PC-3 (cell line): ENCODE data around the gene LIPT2. TPM values are rescaled to one million over a fixed set of nuclear protein-coding genes. Genes with fewer than 3 reads are reported as not detected.

ENCODE experiments used
- ATAC-seq: fragments of 200-7000 bp; cut with Tn5 transposase; 2 replicates; pipeline ENCODE4 v1.9.1; 2020; ENCODE audit warnings: mild to moderate bottlenecking, moderate library complexity
- BruUV-seq: library from RNA; stranded (reverse); fragments of 400-500 nt; replicated peaks from 2 replicates; lab custom pipeline; 2021; lab: Mats Ljungman, UMichigan
- CTCF ChIA-PET: fragments of 300-600 bp; sonication (Branson Sonifier 250); formaldehyde crosslinking; loops from one replicate; lab custom pipeline; 2022; ENCODE audit warnings: antibody characterized with exemption; lab: Charles Lee
- POLR2A ChIA-PET: fragments of 300-600 bp; sonication (Branson Sonifier 250); formaldehyde crosslinking; loops from one replicate; lab custom pipeline; 2022; ENCODE audit warnings: antibody characterized with exemption; ENCODE audit not compliant: unreplicated experiment; lab: Charles Lee
- DNase-seq: peaks from one replicate; pipeline ENCODE4 v3.0.0-alpha.2; 2015
- H2AFZ ChIP-seq: fragments of 300-600 bp; sonication (generic); 2 replicates; pipeline ENCODE4 v1.6.0; 2016; ENCODE audit warnings: antibody characterized with exemption, low read length
- H3F3A ChIP-seq: fragments of 300-600 bp; sonication (generic); one replicate; pipeline ENCODE4 v1.6.0; 2017; ENCODE audit warnings: antibody characterized with exemption, low read length, control low read depth, mild to moderate bottlenecking; ENCODE audit not compliant: unreplicated experiment
- H3K27ac ChIP-seq: fragments of 300-600 bp; sonication (generic); 2 replicates; pipeline ENCODE4 v1.5.1; 2016; ENCODE audit warnings: mild to moderate bottlenecking, low read length
- H3K27me3 ChIP-seq: fragments of 300-600 bp; sonication (generic); 2 replicates; pipeline ENCODE4 v1.6.1; 2016; ENCODE audit warnings: low read length, mixed read lengths
- H3K36me3 ChIP-seq: fragments of 300-600 bp; sonication (generic); 2 replicates; pipeline ENCODE4 v1.6.1; 2016; ENCODE audit warnings: low read depth, mixed run types, low read length, mixed read lengths
- H3K4me1 ChIP-seq: fragments of 300-600 bp; sonication (generic); 2 replicates; pipeline ENCODE4 v1.5.1; 2016; ENCODE audit warnings: low read length; ENCODE audit not compliant: insufficient read depth
- H3K4me2 ChIP-seq: fragments of 300-600 bp; sonication (generic); 2 replicates; pipeline ENCODE4 v1.6.0; 2016; ENCODE audit warnings: low read length
- H3K4me3 ChIP-seq: fragments of 300-600 bp; sonication (generic); 2 replicates; pipeline ENCODE4 v1.5.1; 2016; ENCODE audit warnings: mild to moderate bottlenecking, low read length, mixed read lengths
- H3K79me2 ChIP-seq: fragments of 300-600 bp; sonication (generic); 2 replicates; pipeline ENCODE4 v1.6.1; 2017; ENCODE audit warnings: low read length, mixed read lengths
- H3K9ac ChIP-seq: fragments of 300-600 bp; sonication (generic); 2 replicates; pipeline ENCODE4 v1.6.0; 2016; ENCODE audit warnings: mild to moderate bottlenecking, low read length
- H3K9me2 ChIP-seq: fragments of 300-600 bp; sonication (generic); replicated peaks from 2 replicates; pipeline ENCODE4 v1.6.1; 2016; ENCODE audit warnings: mixed run types, low read length, mixed read lengths
- H3K9me3 ChIP-seq: fragments of 300-600 bp; sonication (generic); 2 replicates; pipeline ENCODE4 v1.6.1; 2016; ENCODE audit warnings: low read length, mixed read lengths
- H4K20me1 ChIP-seq: fragments of 300-600 bp; sonication (generic); 2 replicates; pipeline ENCODE4 v1.6.1; 2016; ENCODE audit warnings: low read length, mixed read lengths
- CTCF ChIP-seq: fragments of 300-600 bp; sonication (generic); conservative IDR thresholded peaks from 2 replicates; pipeline ENCODE4 v1.5.1; 2017; ENCODE audit warnings: antibody characterized with exemption, low read depth, mild to moderate bottlenecking, low read length
- EZH2 ChIP-seq: fragments of 300-600 bp; sonication (generic); IDR thresholded peaks from one replicate; pipeline ENCODE4 v1.6.1; 2017; ENCODE audit warnings: antibody characterized with exemption, mild to moderate bottlenecking, low read length; ENCODE audit not compliant: unreplicated experiment
- EZH2phosphoT487 ChIP-seq: fragments of 300-600 bp; sonication (generic); IDR thresholded peaks from 2 replicates; pipeline ENCODE4 v1.6.1; 2018; ENCODE audit warnings: mild to moderate bottlenecking, antibody characterized with exemption, low read length, borderline replicate concordance
- intact Hi-C: fragments of 100-400 bp; cut with micrococcal nuclease; formaldehyde crosslinking; loops from 2 replicates; pipeline ENCODE4 v1.9.0; 2023
- total RNA-seq: library from RNA; depleted of rRNA; stranded (reverse); fragments of >200 nt; gene quantifications from 2 replicates; pipeline ENCODE4 v1.2.3, GENCODE V29; 2014

Gene LIPT2
- total RNA-seq, 1 experiment from 2014 or later: 11.3 TPM

DNA sequence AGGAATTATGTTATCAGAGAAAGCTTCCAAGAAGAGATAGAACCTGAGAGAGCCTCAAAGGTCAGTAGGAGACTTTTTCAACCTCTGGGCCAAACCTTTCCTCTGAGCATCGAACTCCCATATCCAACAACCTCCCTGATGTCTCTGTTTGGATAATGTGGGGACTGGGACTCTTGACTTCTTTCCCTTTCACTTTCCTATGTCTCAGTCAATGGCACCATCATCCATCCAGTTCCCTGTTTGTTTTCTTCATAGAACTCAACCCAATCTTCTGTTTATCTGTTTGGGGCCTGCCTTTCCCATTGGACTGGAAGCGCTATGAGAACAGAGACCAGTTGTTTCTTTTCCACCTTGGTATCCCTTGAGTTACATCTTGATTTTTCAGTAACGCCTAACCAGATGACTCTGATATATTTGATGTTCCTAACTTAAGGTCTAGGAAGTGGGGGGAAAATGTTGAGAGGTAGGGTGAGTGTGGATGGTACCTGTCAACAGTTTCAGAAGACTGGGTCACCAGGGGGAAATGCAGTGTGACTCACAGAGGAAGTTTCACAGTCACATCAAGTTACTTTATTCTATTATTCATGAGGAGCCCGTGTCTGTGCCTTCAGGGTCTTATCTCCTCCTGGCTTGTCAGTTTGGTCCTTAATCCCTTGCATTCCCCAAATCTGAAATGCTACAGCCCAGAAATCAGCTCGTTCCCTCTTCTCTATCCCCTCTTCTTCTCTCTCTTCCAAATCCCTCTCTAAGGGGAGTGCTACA, 21.7 kb downstream of the LIPT2 start:
- Histone ChIP-seq H2AFZ (no peak overlapping the region), H4K20me1 (no peaks in the 10 kb centered on the region), H3K4me3 (no peak overlapping the region), H3K9me2 (0 out of 2 replicates have a peak, but pooled peaks cover 2% of the 10 kb centered on the region), H3K9ac (no peak overlapping the region), H3K79me2 (no peaks in the 10 kb centered on the region), H3K27ac (no peak overlapping the region), H3K9me3 (no peaks in the 10 kb centered on the region), H3K4me1 (no peaks in the 10 kb centered on the region), H3K4me2 (no peak overlapping the region), H3K36me3 (no peaks in the 10 kb centered on the region), H3F3A (no peaks in the 10 kb centered on the region), H3K27me3 (no peaks in the 10 kb centered on the region)
- ATAC-seq: no peak
- intact Hi-C loops: no loop called here
- no peak for DNase-seq
- POLR2A ChIA-PET: no interaction called here
- CTCF ChIA-PET: no interaction called here
- TF ChIP-seq EZH2phosphoT487: no peak
- no peak for TF ChIP-seq EZH2
- TF ChIP-seq CTCF: no peak
- no TSS peak for BruUV-seq

DNA sequence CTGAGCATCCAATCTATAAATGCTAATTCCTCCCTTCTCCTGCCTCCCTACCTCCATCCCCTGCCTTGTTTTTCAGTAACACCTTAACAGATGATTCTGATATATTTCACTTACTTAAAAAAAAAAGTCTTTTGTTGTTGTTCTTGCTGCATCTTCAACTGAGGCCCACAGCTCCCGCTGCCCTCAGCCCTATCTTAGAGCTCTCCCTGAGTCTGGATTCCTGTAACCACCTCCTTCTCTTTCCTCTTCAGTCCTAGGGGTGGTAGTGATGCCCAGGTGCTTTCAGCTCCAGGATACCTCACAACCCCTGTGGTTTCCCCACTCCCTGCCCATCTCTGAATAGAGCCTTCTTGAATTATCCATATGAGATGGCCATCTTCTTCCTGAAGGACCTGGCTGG, 22.5 kb downstream of the LIPT2 start:
- CTCF ChIA-PET: interaction anchor here (0.5 kb wide), 1 partner anchor 82 kb away, joined by 3 read pairs; no protein-coding TSS in a partner anchor
- H3K4me2 ChIP-seq: no peak overlapping the region
- POLR2A ChIA-PET: no interaction called here
- H4K20me1 ChIP-seq: no peaks in the 10 kb centered on the region
- no TSS peak for BruUV-seq
- H2AFZ ChIP-seq: no peak overlapping the region
- no peak overlapping the region for H3K27ac ChIP-seq
- DNase-seq (no peak), ATAC-seq (no peak)
- no peak overlapping the region for H3K9ac ChIP-seq
- H3K27me3 ChIP-seq: no peaks in the 10 kb centered on the region
- no peaks in the 10 kb centered on the region for H3F3A ChIP-seq
- H3K9me3 ChIP-seq: no peaks in the 10 kb centered on the region
- H3K4me3 ChIP-seq: no peak overlapping the region
- no peaks in the 10 kb centered on the region for H3K36me3 ChIP-seq
- H3K79me2 ChIP-seq: no peaks in the 10 kb centered on the region
- H3K9me2 ChIP-seq: 0 out of 2 replicates have a peak, but pooled peaks cover 2% of the 10 kb centered on the region
- intact Hi-C loops: no loop called here
- no peaks in the 10 kb centered on the region for H3K4me1 ChIP-seq
- TF ChIP-seq EZH2 (no peak), CTCF (no peak), EZH2phosphoT487 (no peak)

- H4K20me1 ChIP-seq: no peaks in the 10 kb centered on the region
- no peak overlapping the region for H3K9ac ChIP-seq
- CTCF ChIA-PET: interaction anchor here (0.5 kb wide), 1 partner anchor 81 kb away, joined by 3 read pairs; no protein-coding TSS in a partner anchor
- no peaks in the 10 kb centered on the region for H3K9me3 ChIP-seq
- no peak for TF ChIP-seq CTCF
- TF ChIP-seq EZH2phosphoT487: no peak
- TF ChIP-seq EZH2: no peak
- H3K4me3 ChIP-seq: no peak overlapping the region
- H3K27ac ChIP-seq: no peak overlapping the region
- H3K9me2 ChIP-seq: 0 out of 2 replicates have a peak, but pooled peaks cover 2% of the 10 kb centered on the region
- no peaks in the 10 kb centered on the region for H3K27me3 ChIP-seq
- H3K79me2 ChIP-seq: no peaks in the 10 kb centered on the region
- H2AFZ ChIP-seq: no peak overlapping the region
- peaks cover 2% of the 10 kb centered on the region for H3K4me1 ChIP-seq
- H3F3A ChIP-seq: no peaks in the 10 kb centered on the region
- BruUV-seq: no TSS peak
- ATAC-seq (no peak), DNase-seq (no peak)
- no peak overlapping the region for H3K4me2 ChIP-seq
- POLR2A ChIA-PET: no interaction called here
- intact Hi-C loops: no loop called here
- no peaks in the 10 kb centered on the region for H3K36me3 ChIP-seq
Observed at GRCh38 chr11:74470526-74470925, 23.0 kb downstream of the LIPT2 start.
